HEK293T (cell line): ENCODE data around the gene NPHP4.

Experiments used
- CTCF ChIA-PET: fragments of 350-600 bp; formaldehyde crosslinking; extraction: SDS; loops from one replicate; lab custom pipeline; 2021; ENCODE audit warnings: antibody characterized with exemption, inconsistent platforms; lab: Yijun Ruan, JAX
- POLR2A ChIA-PET: fragments of 350-600 bp; formaldehyde crosslinking; extraction: SDS; loops from one replicate; lab custom pipeline; 2020; ENCODE audit warnings: antibody characterized with exemption, inconsistent platforms; lab: Yijun Ruan, JAX
- DNase-seq: peaks from one replicate; pipeline ENCODE4 v3.0.0; 2012; ENCODE audit warnings: mixed read lengths; ENCODE audit errors: extremely low spot score
- ARNT ChIP-seq: fragments of 450-650 bp; IDR thresholded peaks from 2 replicates; pipeline ENCODE4 v1.6.1; 2017; ENCODE audit warnings: mild to moderate bottlenecking
- BHLHE40 ChIP-seq: fragments of 450-650 bp; IDR thresholded peaks from 2 replicates; pipeline ENCODE4 v1.6.1; 2016; ENCODE audit warnings: mild to moderate bottlenecking, moderate library complexity, borderline replicate concordance
- CTBP1 ChIP-seq: fragments of 450-650 bp; IDR thresholded peaks from 2 replicates; pipeline ENCODE4 v1.6.1; 2016; ENCODE audit warnings: borderline replicate concordance
- ELF4 ChIP-seq: fragments of 450-650 bp; IDR thresholded peaks from 2 replicates; pipeline ENCODE4 v1.6.1; 2017; ENCODE audit warnings: antibody characterized with exemption
- FOXA1 ChIP-seq: fragments of 450-650 bp; IDR thresholded peaks from 2 replicates; pipeline ENCODE4 v1.6.1; 2016; ENCODE audit warnings: mild to moderate bottlenecking
- FOXK2 ChIP-seq: fragments of 450-650 bp; IDR thresholded peaks from 2 replicates; pipeline ENCODE4 v1.6.1; 2016; ENCODE audit warnings: mild to moderate bottlenecking
- FOXM1 ChIP-seq: fragments of 450-650 bp; IDR thresholded peaks from 2 replicates; pipeline ENCODE4 v1.6.1; 2017; ENCODE audit warnings: mild to moderate bottlenecking, borderline replicate concordance
- HDGF ChIP-seq: fragments of 450-650 bp; IDR thresholded peaks from 2 replicates; pipeline ENCODE4 v1.6.1; 2017; ENCODE audit warnings: antibody characterized with exemption, borderline replicate concordance
- L3MBTL2 ChIP-seq: fragments of 450-650 bp; conservative IDR thresholded peaks from 2 replicates; pipeline ENCODE4 v1.6.1; 2016; ENCODE audit warnings: mild to moderate bottlenecking
- LEF1 ChIP-seq: fragments of 450-650 bp; IDR thresholded peaks from 2 replicates; pipeline ENCODE4 v1.6.1; 2017; ENCODE audit warnings: mild to moderate bottlenecking, borderline replicate concordance
- NFRKB ChIP-seq: fragments of 450-650 bp; IDR thresholded peaks from 2 replicates; pipeline ENCODE4 v1.6.1; 2016; ENCODE audit warnings: mild to moderate bottlenecking, moderate library complexity
- PKNOX1 ChIP-seq: fragments of 450-650 bp; IDR thresholded peaks from 2 replicates; pipeline ENCODE4 v1.6.1; 2016
- SP1 ChIP-seq: fragments of 450-650 bp; IDR thresholded peaks from 2 replicates; pipeline ENCODE4 v1.6.1; 2017
- SUZ12 ChIP-seq: fragments of 450-650 bp; IDR thresholded peaks from 2 replicates; pipeline ENCODE4 v1.6.1; 2016; ENCODE audit warnings: mild to moderate bottlenecking
- TARDBP ChIP-seq: fragments of 450-650 bp; IDR thresholded peaks from 2 replicates; pipeline ENCODE4 v1.6.1; 2016
- ZNF384 ChIP-seq: fragments of 450-650 bp; IDR thresholded peaks from 2 replicates; pipeline ENCODE4 v1.6.1; 2016

Gene NPHP4

GRCh38 chr1:5875345-5875910 lies 116.8 kb downstream of the NPHP4 start:
- ChIA-PET POLR2A (no interaction called here), CTCF (no interaction called here)
- TF ChIP-seq NFRKB (no peak), TARDBP (no peak), L3MBTL2 (no peak), ARNT (no peak), HDGF (no peak), SP1 (no peak), ELF4 (no peak), FOXM1 (no peak), BHLHE40 (no peak), CTBP1 (no peak), SUZ12 (no peak), PKNOX1 (no peak), FOXA1 (no peak), ZNF384 (no peak), FOXK2 (no peak), LEF1 (no peak)
- DNase-seq, result no peak

- ChIA-PET POLR2A (no interaction called here), CTCF (no interaction called here)
- no peak for DNase-seq
- TF ChIP-seq BHLHE40 (no peak), ARNT (no peak), FOXM1 (no peak), LEF1 (no peak), SUZ12 (no peak), FOXK2 (no peak), L3MBTL2 (no peak)
Measured at GRCh38 chr1:5874416-5875110, 117.7 kb downstream of the NPHP4 start.

GRCh38 chr1:5873556-5873955 lies 118.7 kb downstream of the NPHP4 start:
- ChIA-PET CTCF (no interaction called here), POLR2A (no interaction called here)
- DNase-seq, result no peak
- TF ChIP-seq BHLHE40, result no peak
- no peak for TF ChIP-seq ELF4
- TF ChIP-seq L3MBTL2, result no peak
- TF ChIP-seq HDGF, result no peak
- TF ChIP-seq TARDBP, result no peak
- TF ChIP-seq ARNT, result no peak
- no peak for TF ChIP-seq LEF1
- no peak for TF ChIP-seq FOXM1
- no peak for TF ChIP-seq SUZ12
- TF ChIP-seq ZNF384, result no peak
- no peak for TF ChIP-seq NFRKB
- TF ChIP-seq FOXK2, result no peak
- TF ChIP-seq FOXA1, result no peak
- TF ChIP-seq PKNOX1, result no peak
- TF ChIP-seq SP1, result no peak
- no peak for TF ChIP-seq CTBP1

- TF ChIP-seq SUZ12, result no peak
- TF ChIP-seq TARDBP, result no peak
- TF ChIP-seq PKNOX1, result no peak
- TF ChIP-seq FOXA1, result no peak
- no peak for TF ChIP-seq L3MBTL2
- no peak for TF ChIP-seq FOXK2
- no peak for TF ChIP-seq LEF1
- CTCF ChIA-PET, result no interaction called here
- DNase-seq, result no peak
- POLR2A ChIA-PET, result no interaction called here
Measured at GRCh38 chr1:5872886-5873285, 119.3 kb downstream of the NPHP4 start.

GRCh38 chr1:5868931-5869500 lies 123.2 kb downstream of the NPHP4 start:
- POLR2A ChIA-PET, result no interaction called here
- CTCF ChIA-PET, result no interaction called here
- no peak for DNase-seq
- no peak for TF ChIP-seq SP1
- no peak for TF ChIP-seq NFRKB
- TF ChIP-seq CTBP1, result no peak
- no peak for TF ChIP-seq LEF1
- no peak for TF ChIP-seq PKNOX1
- no peak for TF ChIP-seq ELF4
- no peak for TF ChIP-seq L3MBTL2
